H9 (cell line): ENCODE results near the gene CYBA. TPM values are rescaled to one million over a fixed set of nuclear protein-coding genes. Genes with fewer than 3 reads are reported as not detected.

Experiments
- DNase-seq: peaks from one replicate; pipeline ENCODE4 v3.0.0-alpha.2; 2017
- H2AFZ ChIP-seq: one replicate; pipeline ENCODE4 v1.6.1; 2013; ENCODE audit warnings: mild to moderate bottlenecking, low read length, control low read depth, moderate library complexity
- H2AK5ac ChIP-seq: 2 replicates; pipeline ENCODE4 v1.6.1; 2013; ENCODE audit warnings: low read length, control low read depth, mixed read lengths; ENCODE audit not compliant: insufficient read length
- H2BK120ac ChIP-seq: one replicate; pipeline ENCODE4 v1.6.1; 2013; ENCODE audit warnings: low read depth, mild to moderate bottlenecking, low read length, control low read depth, inconsistent platforms; ENCODE audit not compliant: poor library complexity, severe bottlenecking
- H2BK12ac ChIP-seq: 2 replicates; pipeline ENCODE4 v1.6.1; 2013; ENCODE audit warnings: low read length, control low read depth, mixed read lengths, low read depth; ENCODE audit not compliant: insufficient read length
- H2BK15ac ChIP-seq: 2 replicates; pipeline ENCODE4 v1.6.1; 2013; ENCODE audit warnings: low read depth, low read length, control low read depth
- H2BK20ac ChIP-seq: one replicate; pipeline ENCODE4 v1.6.1; 2013; ENCODE audit warnings: low read depth, mild to moderate bottlenecking, low read length, control low read depth, inconsistent platforms; ENCODE audit not compliant: poor library complexity, severe bottlenecking
- H2BK5ac ChIP-seq: 2 replicates; pipeline ENCODE4 v1.6.1; 2013; ENCODE audit warnings: low read length, control low read depth, mixed read lengths; ENCODE audit not compliant: insufficient read length
- H3K14ac ChIP-seq: 2 replicates; pipeline ENCODE4 v1.6.1; 2013; ENCODE audit warnings: low read length, control low read depth; ENCODE audit not compliant: insufficient read depth
- H3K18ac ChIP-seq: 2 replicates; pipeline ENCODE4 v1.6.1; 2013; ENCODE audit warnings: low read depth, mild to moderate bottlenecking, mixed read lengths, low read length, control low read depth; ENCODE audit not compliant: insufficient read length
- H3K23ac ChIP-seq: 2 replicates; pipeline ENCODE4 v1.6.1; 2013; ENCODE audit warnings: low read length, control low read depth, mixed read lengths, low read depth; ENCODE audit not compliant: insufficient read length
- H3K23me2 ChIP-seq: 2 replicates; pipeline ENCODE4 v1.6.1; 2013; ENCODE audit warnings: low read depth, mild to moderate bottlenecking, mixed read lengths, low read length, control low read depth; ENCODE audit not compliant: insufficient read length, poor library complexity, severe bottlenecking
- H3K27ac ChIP-seq: 2 replicates; pipeline ENCODE4 v1.5.1; 2013; ENCODE audit warnings: low read length, control low read depth, mixed read lengths, low read depth; ENCODE audit not compliant: insufficient read length
- H3K27me3 ChIP-seq: 2 replicates; pipeline ENCODE4 v1.6.1; 2013; ENCODE audit warnings: low read length, control low read depth, inconsistent platforms; ENCODE audit not compliant: insufficient read depth
- H3K4ac ChIP-seq: 2 replicates; pipeline ENCODE4 v1.6.1; 2013; ENCODE audit warnings: low read depth, mild to moderate bottlenecking, control low read depth, inconsistent platforms, low read length, moderate library complexity
- H3K4me1 ChIP-seq: 2 replicates; pipeline ENCODE4 v1.6.1; 2013; ENCODE audit warnings: low read length, control low read depth, inconsistent platforms; ENCODE audit not compliant: insufficient read depth
- H3K4me2 ChIP-seq: 2 replicates; pipeline ENCODE4 v1.6.1; 2013; ENCODE audit warnings: low read length, control low read depth, mixed read lengths; ENCODE audit not compliant: insufficient read length, insufficient read depth
- H3K56ac ChIP-seq: 2 replicates; pipeline ENCODE4 v1.6.1; 2013; ENCODE audit warnings: low read depth, mild to moderate bottlenecking, mixed read lengths, low read length, control low read depth; ENCODE audit not compliant: insufficient read length
- H3K79me1 ChIP-seq: 2 replicates; pipeline ENCODE4 v1.6.1; 2013; ENCODE audit warnings: low read depth, mild to moderate bottlenecking, moderate library complexity, low read length, control low read depth, inconsistent platforms; ENCODE audit not compliant: insufficient read depth, poor library complexity, severe bottlenecking
- H3K79me2 ChIP-seq: 2 replicates; pipeline ENCODE4 v1.6.1; 2013; ENCODE audit warnings: low read length, control low read depth, inconsistent platforms; ENCODE audit not compliant: insufficient read depth
- H3K9ac ChIP-seq: 2 replicates; pipeline ENCODE4 v1.6.1; 2013; ENCODE audit warnings: low read length, control low read depth, mixed read lengths; ENCODE audit not compliant: insufficient read length; ENCODE audit errors: extremely low read depth
- H3K9me3 ChIP-seq: one replicate; pipeline ENCODE4 v1.6.1; 2013; ENCODE audit warnings: low read depth, low read length, inconsistent platforms; ENCODE audit not compliant: control insufficient read depth
- H3T11ph ChIP-seq: one replicate; pipeline ENCODE4 v1.6.1; 2013; ENCODE audit warnings: mild to moderate bottlenecking, low read length, control low read depth, inconsistent platforms
- H4K20me1 ChIP-seq: one replicate; pipeline ENCODE4 v1.6.1; 2013; ENCODE audit not compliant: control insufficient read depth, insufficient read length, insufficient read depth
- H4K5ac ChIP-seq: 2 replicates; pipeline ENCODE4 v1.6.1; 2013; ENCODE audit warnings: low read depth, mild to moderate bottlenecking, mixed read lengths, low read length, control low read depth; ENCODE audit not compliant: insufficient read length
- H4K8ac ChIP-seq: replicated peaks from 2 replicates; pipeline ENCODE4 v1.6.1; 2013; ENCODE audit warnings: low read length, control low read depth, mixed read lengths, low read depth; ENCODE audit not compliant: insufficient read length
- H4K91ac ChIP-seq: 2 replicates; pipeline ENCODE4 v1.6.1; 2013; ENCODE audit warnings: low read depth, mild to moderate bottlenecking, moderate library complexity, mixed read lengths, low read length, control low read depth; ENCODE audit not compliant: insufficient read length
- H3K27ac Mint-ChIP-seq, 3 experiments: 2 replicates in 2 of 3; 3 replicates in 1 of 3; pipeline ENCODE4 v1.8.0; 2020 to 2021; ENCODE audit warnings: mixed read lengths in 3 of 3, mild to moderate bottlenecking in 1 of 3, moderate library complexity in 1 of 3
- H3K27me3 Mint-ChIP-seq: 2 replicates; pipeline ENCODE4 v1.8.0; 2021; ENCODE audit warnings: low read depth, mild to moderate bottlenecking, moderate library complexity, mixed read lengths
- H3K36me3 Mint-ChIP-seq, 3 experiments: 2 replicates in 2 of 3; 3 replicates in 1 of 3; pipeline ENCODE4 v1.8.0; 2020 to 2021; ENCODE audit warnings: low read depth in 3 of 3, mixed read lengths in 3 of 3; ENCODE audit not compliant: insufficient read depth in 1 of 3
- H3K4me1 Mint-ChIP-seq, 2 experiments: 2 replicates each; pipeline ENCODE4 v1.8.0; 2020; ENCODE audit warnings: mixed read lengths in 2 of 2
- H3K4me3 Mint-ChIP-seq, 2 experiments: 2 replicates in 1 of 2; 3 replicates in 1 of 2; pipeline ENCODE4 v1.8.0; 2020 to 2021; ENCODE audit warnings: mild to moderate bottlenecking in 2 of 2, mixed read lengths in 2 of 2, moderate library complexity in 1 of 2
- H3K9me3 Mint-ChIP-seq, 2 experiments: 2 replicates in 1 of 2; 3 replicates in 1 of 2; pipeline ENCODE4 v1.8.0; 2020; ENCODE audit warnings: mild to moderate bottlenecking in 2 of 2, mixed read lengths in 2 of 2, moderate library complexity in 1 of 2
- WGBS: extraction: QIAGEN DNeasy Blood & Tissue Kit; methylation state at CpG from one replicate; pipeline ENCODE4 v1.1.7; 2013; ENCODE audit warnings: missing lambda C conversion rate, low lambda C conversion rate, mixed read lengths; ENCODE audit not compliant: insufficient read length; ENCODE audit errors: extremely low coverage; 5-methylcytosine and 5-hydroxymethylcytosine counted together
- total RNA-seq: library from RNA; stranded (reverse); gene quantifications from 2 replicates; pipeline ENCODE4 v1.2.1, GENCODE V29; 2021
- TF ChIP-seq, protein P1 (sequence below): fragments of 200-600 bp; sonication (generic); conservative IDR thresholded peaks from 3 replicates; pipeline ENCODE4 v1.8.0; 2021; ENCODE audit warnings: antibody characterized with exemption, mild to moderate bottlenecking

CYBA gene
- total RNA-seq, 1 experiment from 2014 or later, result 153 TPM

GRCh38 chr16:88653596-88654362, 2.9 kb upstream of the CYBA start:
- peak overlapping the region in 1 of 3 experiments; percentile 77; a peak in 2 of 7 replicates for H3K27ac Mint-ChIP-seq
- no peak overlapping the region for H2BK15ac ChIP-seq
- TF ChIP-seq, protein P1, sequence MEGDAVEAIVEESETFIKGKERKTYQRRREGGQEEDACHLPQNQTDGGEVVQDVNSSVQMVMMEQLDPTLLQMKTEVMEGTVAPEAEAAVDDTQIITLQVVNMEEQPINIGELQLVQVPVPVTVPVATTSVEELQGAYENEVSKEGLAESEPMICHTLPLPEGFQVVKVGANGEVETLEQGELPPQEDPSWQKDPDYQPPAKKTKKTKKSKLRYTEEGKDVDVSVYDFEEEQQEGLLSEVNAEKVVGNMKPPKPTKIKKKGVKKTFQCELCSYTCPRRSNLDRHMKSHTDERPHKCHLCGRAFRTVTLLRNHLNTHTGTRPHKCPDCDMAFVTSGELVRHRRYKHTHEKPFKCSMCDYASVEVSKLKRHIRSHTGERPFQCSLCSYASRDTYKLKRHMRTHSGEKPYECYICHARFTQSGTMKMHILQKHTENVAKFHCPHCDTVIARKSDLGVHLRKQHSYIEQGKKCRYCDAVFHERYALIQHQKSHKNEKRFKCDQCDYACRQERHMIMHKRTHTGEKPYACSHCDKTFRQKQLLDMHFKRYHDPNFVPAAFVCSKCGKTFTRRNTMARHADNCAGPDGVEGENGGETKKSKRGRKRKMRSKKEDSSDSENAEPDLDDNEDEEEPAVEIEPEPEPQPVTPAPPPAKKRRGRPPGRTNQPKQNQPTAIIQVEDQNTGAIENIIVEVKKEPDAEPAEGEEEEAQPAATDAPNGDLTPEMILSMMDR, result no peak

More at GRCh38 chr16:88653596-88654362, 2.9 kb upstream of the CYBA start:
- Histone ChIP-seq H3K4me1 (no peaks in the 10 kb centered on the region; the same call in 1 of the 2 replicates), H3K23ac (no peak overlapping the region), H2AK5ac (no peak overlapping the region), H3K4me2 (no peak overlapping the region), H2AFZ (no peak overlapping the region), H3K18ac (no peak overlapping the region), H3K56ac (no peak overlapping the region), H3T11ph (no peak overlapping the region), H2BK120ac (no peak overlapping the region), H3K9ac (no peak overlapping the region), H4K91ac (no peak overlapping the region), H2BK20ac (no peak overlapping the region), H3K79me1 (peaks cover 3% of the 10 kb centered on the region), H3K23me2 (peaks cover 17% of the 10 kb centered on the region), H2BK5ac (no peak overlapping the region), H3K14ac (no peak overlapping the region), H3K27me3 (no peaks in the 10 kb centered on the region), H3K4ac (no peak overlapping the region), H3K9me3 (no peaks in the 10 kb centered on the region), H4K8ac (no peak overlapping the region), H4K5ac (no peak overlapping the region), H4K20me1 (no peaks in the 10 kb centered on the region), H3K27ac (no peak overlapping the region), H2BK12ac (no peak overlapping the region), H3K79me2 (peaks cover under 1% of the 10 kb centered on the region; the same call in 1 of the 2 replicates)
- DNase-seq, result no peak
- Mint-ChIP-seq H3K27me3 (no peaks in the 10 kb centered on the region), H3K36me3 (peaks cover 11 to 31% (median 30%) of the 10 kb centered on the region in 3 experiments; a peak in 6 of 7 replicates), H3K4me3 (no peak overlapping the region), H3K9me3 (no peaks in the 10 kb centered on the region; a peak in 1 of 5 replicates), H3K4me1 (peaks cover 8 to 12% of the 10 kb centered on the region in 2 experiments)
- WGBS, result no CpG with 5 or more reads among the region's 32 CpGs
